GM12878 (cell line): ENCODE data around the gene SLC35F3. TPM values are rescaled to one million over a fixed set of nuclear protein-coding genes. Genes with fewer than 3 reads are reported as not detected.

Source experiments
- ATAC-seq: fragments of 200-7000 bp; cut with Tn5 transposase; 3 replicates; pipeline ENCODE4 v1.9.1; 2020; ENCODE audit warnings: mild to moderate bottlenecking, moderate library complexity
- BruUV-seq: library from RNA; stranded (reverse); fragments of 400-500 nt; replicated peaks from 2 replicates; lab custom pipeline; 2021; lab: Mats Ljungman, UMichigan
- CTCF ChIA-PET: fragments of 300-600 bp; sonication (Branson Sonifier 250); formaldehyde crosslinking; extraction: SDS; loops from one replicate; lab custom pipeline; 2021; ENCODE audit warnings: inconsistent platforms; lab: Yijun Ruan, JAX
- POLR2A ChIA-PET: fragments of 350-600 bp; formaldehyde crosslinking; extraction: SDS; loops from one replicate; lab custom pipeline; 2021; ENCODE audit warnings: inconsistent platforms; lab: Charles Lee
- RAD21 ChIA-PET: fragments of 300-600 bp; sonication (Branson Sonifier 250); formaldehyde crosslinking; loops from one replicate; lab custom pipeline; 2023; ENCODE audit warnings: antibody characterized with exemption; ENCODE audit not compliant: unreplicated experiment; lab: Charles Lee
- SMC1A ChIA-PET: fragments of 300-600 bp; sonication (Branson Sonifier 250); formaldehyde crosslinking; loops from one replicate; lab custom pipeline; 2023; ENCODE audit not compliant: unreplicated experiment, uncharacterized antibody; lab: Charles Lee
- DNase-seq: peaks from one replicate; pipeline ENCODE4 v3.0.0-alpha.2; 2011; ENCODE audit warnings: low read depth, low spot score
- FAIRE-seq: peaks from 3 replicates; lab custom pipeline; 2011; peaks lifted over from hg19 to GRCh38; lab: Jason Lieb, UNC
- H2AFZ ChIP-seq: 2 replicates; pipeline ENCODE4 v1.6.0; 2011; ENCODE audit warnings: low read depth, low read length, control low read depth; ENCODE audit not compliant: control insufficient read depth
- H3K27ac ChIP-seq: 2 replicates; pipeline ENCODE4 v1.5.1; 2011; ENCODE audit warnings: control low read depth; ENCODE audit not compliant: control insufficient read depth, insufficient read depth
- H3K27me3 ChIP-seq, 2 experiments: replicated peaks in 1 of 2; 2 replicates each; pipeline versions ENCODE4 v1.6.0 to v1.6.1; 2011; ENCODE audit warnings: low read length in 1 of 2; ENCODE audit not compliant: control insufficient read depth in 2 of 2, insufficient read depth in 2 of 2
- H3K36me3 ChIP-seq, 2 experiments: 2 replicates each; pipeline ENCODE4 v1.5.1; 2011; ENCODE audit warnings: low read length in 1 of 2; ENCODE audit not compliant: control insufficient read depth in 2 of 2, insufficient read depth in 2 of 2
- H3K4me1 ChIP-seq: 2 replicates; pipeline ENCODE4 v1.6.1; 2011; ENCODE audit warnings: mild to moderate bottlenecking, low read length, moderate library complexity, mixed read lengths; ENCODE audit not compliant: control insufficient read depth, insufficient read depth
- H3K4me2 ChIP-seq: 2 replicates; pipeline ENCODE4 v1.6.0; 2011; ENCODE audit warnings: control low read depth; ENCODE audit not compliant: control insufficient read depth, insufficient read depth
- H3K4me3 ChIP-seq: fragments of 200-600 bp; sonication (generic); 2 replicates; pipeline ENCODE4 v1.5.1; 2016
- H3K79me2 ChIP-seq: 2 replicates; pipeline ENCODE4 v1.6.0; 2011; ENCODE audit warnings: low read length; ENCODE audit not compliant: control insufficient read depth, insufficient read depth
- H3K9ac ChIP-seq: 2 replicates; pipeline ENCODE4 v1.8.0; 2011; ENCODE audit warnings: low read length, control low read depth, mixed read lengths; ENCODE audit not compliant: control insufficient read depth, insufficient read depth
- H3K9me3 ChIP-seq: replicated peaks from 3 replicates; pipeline ENCODE4 v1.5.1; 2011; ENCODE audit warnings: mild to moderate bottlenecking, low read length; ENCODE audit not compliant: control insufficient read depth, insufficient read depth
- H4K20me1 ChIP-seq: 2 replicates; pipeline ENCODE4 v1.6.0; 2011; ENCODE audit not compliant: control insufficient read depth, insufficient read depth
- BCL11A ChIP-seq: IDR thresholded peaks from 2 replicates; pipeline ENCODE4 v1.6.1; 2011; ENCODE audit warnings: low read depth, low read length
- ESRRA ChIP-seq: IDR thresholded peaks from 2 replicates; pipeline ENCODE4 v1.6.1; 2012; ENCODE audit warnings: mild to moderate bottlenecking, low read length, improper control_type of control experiment
- FOXM1 ChIP-seq: IDR thresholded peaks from 2 replicates; pipeline ENCODE4 v1.6.1; 2012; ENCODE audit warnings: low read depth, mild to moderate bottlenecking, inconsistent platforms, low read length, moderate library complexity
- KAT2A ChIP-seq: conservative IDR thresholded peaks from 2 replicates; pipeline ENCODE4 v1.6.1; 2011; ENCODE audit warnings: low read depth, low read length; ENCODE audit not compliant: control insufficient read depth
- NFYB ChIP-seq: IDR thresholded peaks from 2 replicates; pipeline ENCODE4 v1.6.1; 2011; ENCODE audit warnings: low read depth, mild to moderate bottlenecking, low read length, improper control_type of control experiment, moderate library complexity; ENCODE audit not compliant: insufficient read depth
- POLR2AphosphoS2 ChIP-seq: IDR thresholded peaks from 2 replicates; pipeline ENCODE4 v1.6.1; 2011; ENCODE audit warnings: low read depth, mild to moderate bottlenecking, low read length, improper control_type of control experiment, moderate library complexity
- RCOR1 ChIP-seq: conservative IDR thresholded peaks from 2 replicates; pipeline ENCODE4 v1.6.1; 2012; ENCODE audit warnings: low read depth, low read length, improper control_type of control experiment
- SREBF2 ChIP-seq: IDR thresholded peaks from 2 replicates; pipeline ENCODE4 v1.6.1; 2012; ENCODE audit warnings: mild to moderate bottlenecking, low read length
- whole genome bisulfite sequencing: methylation state at CpG from one replicate; pipeline ENCODE4 v1.1.6; 2016; ENCODE audit warnings: low lambda C conversion rate; ENCODE audit not compliant: insufficient replicate concordance, insufficient coverage; ENCODE audit errors: missing lambda C conversion rate; 5-methylcytosine and 5-hydroxymethylcytosine counted together
- in situ Hi-C: fragments of 300-500 bp; cut with MboI; formaldehyde crosslinking; loops from 9 replicates; pipeline ENCODE4 v1.14.3; 2018; ENCODE audit warnings: mixed read lengths
- intact Hi-C: fragments of 100-400 bp; cut with micrococcal nuclease; formaldehyde crosslinking; loops from one replicate; pipeline ENCODE4 v1.14.2; 2022; ENCODE audit not compliant: unreplicated experiment
- polyA plus RNA-seq, 11 experiments: library from polyadenylated mRNA; depleted of rRNA in 4 of 11; unstranded in 6 of 11; stranded (reverse) in 5 of 11; fragments of >200 nt; fragmentation: Nextera tagmentation in 4 of 11; fragmentation: Illumina TruSeq in 1 of 11; extraction: Ambion mirVana in 4 of 11; extraction: Trizol in 1 of 11; gene quantifications; 1 replicate in 1 of 11; 2 replicates in 10 of 11; pipeline versions ENCODE4 v1.2.1 to v1.2.3, GENCODE V29; 2011 to 2016; ENCODE audit warnings: inconsistent platforms in 2 of 11, missing spikeins in 2 of 11, low read depth in 1 of 11
- total RNA-seq, 4 experiments: library from RNA; depleted of rRNA in 3 of 4; stranded (reverse); fragments of >200 nt in 3 of 4; fragmentation: Illumina TruSeq in 1 of 4; extraction: Trizol in 1 of 4; gene quantifications; 2 replicates each; pipeline versions ENCODE4 v1.2.1 to v1.2.3, GENCODE V29; 2013 to 2021
- TF ChIP-seq, protein P1 (sequence below): IDR thresholded peaks from 2 replicates; pipeline ENCODE4 v1.6.1; 2011; ENCODE audit warnings: mild to moderate bottlenecking, low read depth, low read length, moderate library complexity; ENCODE audit not compliant: insufficient replicate concordance
- TF ChIP-seq, protein P2 (sequence below): fragments of 450-650 bp; IDR thresholded peaks from 2 replicates; pipeline ENCODE4 v1.6.1; 2017; ENCODE audit warnings: mild to moderate bottlenecking, moderate library complexity

The SLC35F3 gene
- total and polyA plus RNA-seq, 10 of the 15 experiments (the other 5 are each of a cell fraction or from before 2014, with no cell fraction given): 1.0 to 8.6 (median 5.7) TPM

DNA sequence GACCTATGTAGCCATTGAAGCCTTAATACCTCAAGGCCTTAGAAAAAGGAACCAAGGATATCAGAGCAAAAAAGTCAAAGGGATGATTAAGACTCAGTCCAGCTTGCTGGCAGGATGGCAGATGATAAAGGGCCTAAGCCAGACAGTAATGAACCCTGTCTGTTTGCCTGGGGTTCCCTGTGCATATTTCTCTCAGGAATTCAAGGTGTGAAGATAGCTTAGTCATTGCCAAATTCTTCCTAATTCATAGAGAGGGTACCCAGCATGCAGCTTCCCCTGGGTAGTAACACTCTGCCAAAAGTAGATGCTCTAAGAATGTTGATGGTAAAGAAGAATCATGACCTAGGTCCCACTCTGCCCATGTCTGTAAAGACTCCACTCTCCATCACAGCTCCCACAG is 258.2 kb downstream of the SLC35F3 start:
- in situ Hi-C loops: no loop called here
- ATAC-seq: no peak
- ChIA-PET POLR2A (interaction anchor here (0.5 kb wide), 1 partner anchor 824 kb away, joined by 5 read pairs; no protein-coding TSS in a partner anchor), CTCF (interaction anchor here (0.6 kb wide), 1 partner anchor 263 kb away, joined by 6 read pairs; no protein-coding TSS in a partner anchor), RAD21 (no interaction called here), SMC1A (interaction anchor here (0.7 kb wide), 1 partner anchor 35 kb away, joined by 3 read pairs; no protein-coding TSS in a partner anchor)
- Histone ChIP-seq H3K9ac (no peak overlapping the region), H3K9me3 (no peaks in the 10 kb centered on the region), H3K27ac (no peak overlapping the region), H3K4me1 (no peaks in the 10 kb centered on the region), H2AFZ (no peak overlapping the region), H3K36me3 (no peaks in the 10 kb centered on the region), H4K20me1 (no peaks in the 10 kb centered on the region), H3K79me2 (no peaks in the 10 kb centered on the region), H3K4me3 (no peak overlapping the region), H3K4me2 (no peak overlapping the region), H3K27me3 (no peaks in the 10 kb centered on the region; a peak in 1 of 4 replicates)
- no peak for TF ChIP-seq NFYB
- FAIRE-seq: no peak
- intact Hi-C loops: no loop called here
- DNase-seq: no peak
- BruUV-seq: no TSS peak

DNA sequence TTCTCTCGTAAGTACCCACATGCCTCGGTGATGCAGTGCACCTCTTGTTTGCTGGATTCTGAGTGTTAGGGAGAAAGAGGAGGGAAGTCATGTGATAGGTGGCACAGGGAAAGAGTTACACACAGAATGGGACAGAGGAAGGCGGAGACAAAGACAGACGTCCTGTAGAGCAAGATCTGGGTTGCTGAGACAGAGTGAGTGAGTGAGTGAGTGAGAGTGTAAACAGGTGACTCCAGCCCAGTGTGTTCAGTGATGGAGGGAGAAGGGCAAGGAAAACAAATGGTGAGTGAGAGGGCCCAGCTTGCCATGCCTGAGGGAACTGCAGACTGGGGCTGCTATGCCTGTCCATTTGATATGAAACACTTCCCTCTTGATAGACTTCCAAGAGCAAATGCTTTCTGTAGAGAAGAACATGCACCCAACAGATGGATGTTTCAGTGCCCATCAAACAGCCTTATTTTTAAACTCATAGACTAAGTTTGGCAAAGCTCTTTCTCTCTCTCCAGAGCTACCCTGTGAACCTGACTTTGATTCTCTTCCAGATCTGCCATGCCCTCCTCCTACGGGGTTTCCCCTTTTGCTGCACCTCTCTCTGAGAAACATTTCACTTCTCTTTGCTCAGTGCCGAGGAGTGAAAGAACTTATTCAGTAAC is 258.9 kb downstream of the SLC35F3 start:
- intact Hi-C loops: no loop called here
- TF ChIP-seq BCL11A (no peak), KAT2A (no peak), RCOR1 (no peak), POLR2AphosphoS2 (no peak), SREBF2 (no peak), FOXM1 (no peak), ESRRA (no peak)
- TF ChIP-seq, protein P1, sequence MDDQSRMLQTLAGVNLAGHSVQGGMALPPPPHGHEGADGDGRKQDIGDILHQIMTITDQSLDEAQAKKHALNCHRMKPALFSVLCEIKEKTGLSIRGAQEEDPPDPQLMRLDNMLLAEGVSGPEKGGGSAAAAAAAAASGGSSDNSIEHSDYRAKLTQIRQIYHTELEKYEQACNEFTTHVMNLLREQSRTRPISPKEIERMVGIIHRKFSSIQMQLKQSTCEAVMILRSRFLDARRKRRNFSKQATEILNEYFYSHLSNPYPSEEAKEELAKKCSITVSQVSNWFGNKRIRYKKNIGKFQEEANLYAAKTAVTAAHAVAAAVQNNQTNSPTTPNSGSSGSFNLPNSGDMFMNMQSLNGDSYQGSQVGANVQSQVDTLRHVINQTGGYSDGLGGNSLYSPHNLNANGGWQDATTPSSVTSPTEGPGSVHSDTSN: no peak
- TF ChIP-seq, protein P2, sequence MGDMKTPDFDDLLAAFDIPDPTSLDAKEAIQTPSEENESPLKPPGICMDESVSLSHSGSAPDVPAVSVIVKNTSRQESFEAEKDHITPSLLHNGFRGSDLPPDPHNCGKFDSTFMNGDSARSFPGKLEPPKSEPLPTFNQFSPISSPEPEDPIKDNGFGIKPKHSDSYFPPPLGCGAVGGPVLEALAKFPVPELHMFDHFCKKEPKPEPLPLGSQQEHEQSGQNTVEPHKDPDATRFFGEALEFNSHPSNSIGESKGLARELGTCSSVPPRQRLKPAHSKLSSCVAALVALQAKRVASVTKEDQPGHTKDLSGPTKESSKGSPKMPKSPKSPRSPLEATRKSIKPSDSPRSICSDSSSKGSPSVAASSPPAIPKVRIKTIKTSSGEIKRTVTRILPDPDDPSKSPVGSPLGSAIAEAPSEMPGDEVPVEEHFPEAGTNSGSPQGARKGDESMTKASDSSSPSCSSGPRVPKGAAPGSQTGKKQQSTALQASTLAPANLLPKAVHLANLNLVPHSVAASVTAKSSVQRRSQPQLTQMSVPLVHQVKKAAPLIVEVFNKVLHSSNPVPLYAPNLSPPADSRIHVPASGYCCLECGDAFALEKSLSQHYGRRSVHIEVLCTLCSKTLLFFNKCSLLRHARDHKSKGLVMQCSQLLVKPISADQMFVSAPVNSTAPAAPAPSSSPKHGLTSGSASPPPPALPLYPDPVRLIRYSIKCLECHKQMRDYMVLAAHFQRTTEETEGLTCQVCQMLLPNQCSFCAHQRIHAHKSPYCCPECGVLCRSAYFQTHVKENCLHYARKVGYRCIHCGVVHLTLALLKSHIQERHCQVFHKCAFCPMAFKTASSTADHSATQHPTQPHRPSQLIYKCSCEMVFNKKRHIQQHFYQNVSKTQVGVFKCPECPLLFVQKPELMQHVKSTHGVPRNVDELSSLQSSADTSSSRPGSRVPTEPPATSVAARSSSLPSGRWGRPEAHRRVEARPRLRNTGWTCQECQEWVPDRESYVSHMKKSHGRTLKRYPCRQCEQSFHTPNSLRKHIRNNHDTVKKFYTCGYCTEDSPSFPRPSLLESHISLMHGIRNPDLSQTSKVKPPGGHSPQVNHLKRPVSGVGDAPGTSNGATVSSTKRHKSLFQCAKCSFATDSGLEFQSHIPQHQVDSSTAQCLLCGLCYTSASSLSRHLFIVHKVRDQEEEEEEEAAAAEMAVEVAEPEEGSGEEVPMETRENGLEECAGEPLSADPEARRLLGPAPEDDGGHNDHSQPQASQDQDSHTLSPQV: no peak

More for the DNA sequence above, 258.9 kb downstream of the SLC35F3 start:
- H3K9me3 ChIP-seq: no peaks in the 10 kb centered on the region
- H3K4me3 ChIP-seq: no peak overlapping the region
- ChIA-PET POLR2A (no interaction called here), RAD21 (no interaction called here), CTCF (no interaction called here), SMC1A (interaction anchor here (1.4 kb wide), 1 partner anchor 146 kb away, joined by 4 read pairs; no protein-coding TSS in a partner anchor)
- H3K27ac ChIP-seq: no peak overlapping the region
- no TSS peak for BruUV-seq
- no peaks in the 10 kb centered on the region for H4K20me1 ChIP-seq
- no peak overlapping the region for H3K4me2 ChIP-seq
- no peak overlapping the region for H3K9ac ChIP-seq
- DNase-seq (no peak), ATAC-seq (peak; percentile 79), FAIRE-seq (no peak)
- in situ Hi-C loops: no loop called here
- H3K4me1 ChIP-seq: no peaks in the 10 kb centered on the region
- 42% methylated on average over 6 of the region's 6 CpGs for whole genome bisulfite sequencing
- H3K36me3 ChIP-seq: no peaks in the 10 kb centered on the region
- H3K27me3 ChIP-seq: no peaks in the 10 kb centered on the region; a peak in 1 of 4 replicates
- H2AFZ ChIP-seq: no peak overlapping the region
- no peaks in the 10 kb centered on the region for H3K79me2 ChIP-seq
